GM19463 (cell line): ENCODE measurements around the gene PTPN1.
A peak's percentile ranks its signal among the peaks of the same experiment; 100 is the strongest.

Experiments used
- ATAC-seq: cut with Tn5 transposase; IDR thresholded peaks from one replicate; pipeline ENCODE4 v1.9.1; 2021; ENCODE audit warnings: mild to moderate bottlenecking, moderate library complexity; ENCODE audit not compliant: unreplicated experiment

Gene PTPN1

DNA sequence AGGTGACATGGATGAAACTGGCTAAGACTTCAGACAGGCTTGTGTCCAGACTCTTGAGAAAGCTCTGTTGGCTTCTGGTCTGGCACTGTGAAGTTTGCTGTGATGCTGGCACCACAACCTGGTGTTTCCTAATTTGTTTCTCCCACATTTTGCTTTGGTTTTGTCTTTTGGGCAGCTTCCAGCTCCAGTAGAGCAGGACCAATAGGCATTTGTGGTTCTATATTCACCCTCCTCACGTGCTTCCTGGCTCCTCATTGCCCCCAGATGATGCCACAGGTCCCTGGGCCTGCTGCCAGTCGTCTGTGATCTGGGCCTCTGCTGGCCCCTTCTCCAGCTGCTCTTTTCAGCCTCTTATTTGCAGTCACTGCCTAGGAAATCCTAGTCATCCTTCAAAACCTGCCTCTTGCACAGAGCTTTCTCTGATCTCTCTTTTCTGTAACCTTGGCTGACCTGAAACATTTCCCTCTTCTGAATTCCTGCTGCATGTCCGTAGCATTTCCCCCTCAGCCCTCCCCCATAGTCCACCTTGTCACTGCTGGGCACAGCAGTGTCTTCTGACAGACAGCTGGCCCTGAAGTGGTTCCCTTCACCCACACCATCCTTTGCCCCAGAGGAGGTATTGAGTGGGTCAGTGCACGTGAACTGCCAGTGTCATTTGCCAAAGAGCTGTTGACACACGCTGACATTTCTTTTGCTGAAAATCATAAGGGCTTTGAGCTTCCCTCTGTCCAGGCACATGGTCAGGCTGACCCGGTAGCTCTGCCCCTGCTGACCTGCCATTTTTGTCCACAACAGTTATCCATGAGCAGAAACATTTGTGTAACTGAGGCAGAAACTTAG, 63.0 kb downstream of the PTPN1 start:
- no peak for ATAC-seq

DNA sequence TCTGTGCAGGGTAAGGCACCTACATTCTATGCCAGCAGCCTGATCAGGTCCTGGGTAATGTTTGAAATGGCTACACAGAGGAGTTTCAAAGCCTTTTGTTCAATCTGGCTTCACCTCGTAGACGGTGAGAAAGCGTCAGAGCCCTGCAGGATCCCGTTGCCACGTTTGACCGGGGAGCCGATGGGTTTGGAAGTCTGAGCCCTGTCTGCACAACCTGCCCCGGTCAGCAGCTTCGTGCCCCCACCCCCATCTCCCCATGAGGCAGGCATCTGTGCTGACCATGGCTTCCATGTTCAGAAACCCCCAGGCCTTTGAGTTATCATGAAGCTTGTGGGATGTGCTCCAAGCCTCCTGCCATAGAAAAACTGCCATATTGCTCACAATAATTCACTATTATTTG, 63.9 kb downstream of the PTPN1 start:
- no peak for ATAC-seq

DNA sequence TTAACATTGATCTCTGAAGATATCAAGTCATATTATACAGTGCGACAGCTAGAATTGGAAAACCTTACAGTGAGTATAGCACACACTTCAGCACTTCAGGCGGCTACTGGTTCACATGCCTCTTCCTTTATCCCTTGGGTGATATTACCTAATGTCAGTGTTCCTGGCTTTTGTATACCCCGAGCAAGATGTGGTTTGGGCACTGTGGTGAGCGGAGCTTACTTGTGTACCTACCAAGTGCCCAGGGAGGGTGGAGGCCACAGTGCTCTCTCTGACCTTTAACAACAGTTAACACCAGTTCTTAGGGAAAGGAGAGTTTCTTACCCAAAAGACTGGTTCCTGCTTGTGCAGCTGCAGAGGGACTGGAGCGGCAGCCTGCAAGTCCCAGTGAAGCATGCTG, 64.4 kb downstream of the PTPN1 start:
- no peak for ATAC-seq

GRCh38 chr20:50575865-50576720, 65.9 kb downstream of the PTPN1 start:
- peak; percentile 51 for ATAC-seq

DNA sequence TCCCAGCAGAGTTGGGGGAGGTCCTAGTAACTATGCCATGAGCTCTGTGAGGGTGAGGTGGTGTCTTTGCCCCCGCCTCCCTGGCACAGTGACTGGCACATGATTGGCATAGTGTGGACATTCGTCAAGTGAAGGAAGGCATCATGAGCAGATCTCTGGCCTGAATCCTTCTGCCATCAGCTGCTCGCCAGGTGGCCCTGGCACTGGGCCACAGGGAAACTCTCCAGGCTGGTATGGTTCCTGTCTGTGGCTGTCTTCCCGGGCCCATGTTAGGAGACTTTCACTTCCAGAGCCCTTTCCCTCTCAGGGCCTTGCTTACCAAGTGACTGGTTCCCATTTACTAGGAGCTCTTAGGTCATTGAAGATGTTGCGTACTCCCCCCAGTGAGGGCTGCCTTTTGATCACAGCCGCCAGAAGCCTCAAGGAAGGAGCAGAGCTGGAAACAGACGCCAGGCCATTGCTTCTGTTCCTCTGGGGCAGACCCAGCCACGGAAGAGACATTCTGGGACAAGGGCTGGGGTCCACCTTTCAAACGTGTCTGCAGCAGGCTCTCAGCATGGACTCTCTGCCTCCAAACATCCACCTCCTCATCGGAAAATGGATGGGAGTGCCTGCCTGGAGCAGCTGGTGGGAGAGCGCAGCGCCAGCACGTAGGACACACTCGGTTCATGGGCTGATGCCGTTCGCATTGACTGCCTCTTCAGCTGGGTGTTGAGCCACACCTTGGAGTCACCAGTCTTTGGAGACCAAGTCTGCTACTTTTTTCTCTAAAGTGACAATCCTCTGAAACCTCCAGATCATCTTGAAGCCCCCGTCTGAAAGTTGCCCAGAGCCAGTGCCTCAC, 67.2 kb downstream of the PTPN1 start:
- no peak for ATAC-seq

DNA sequence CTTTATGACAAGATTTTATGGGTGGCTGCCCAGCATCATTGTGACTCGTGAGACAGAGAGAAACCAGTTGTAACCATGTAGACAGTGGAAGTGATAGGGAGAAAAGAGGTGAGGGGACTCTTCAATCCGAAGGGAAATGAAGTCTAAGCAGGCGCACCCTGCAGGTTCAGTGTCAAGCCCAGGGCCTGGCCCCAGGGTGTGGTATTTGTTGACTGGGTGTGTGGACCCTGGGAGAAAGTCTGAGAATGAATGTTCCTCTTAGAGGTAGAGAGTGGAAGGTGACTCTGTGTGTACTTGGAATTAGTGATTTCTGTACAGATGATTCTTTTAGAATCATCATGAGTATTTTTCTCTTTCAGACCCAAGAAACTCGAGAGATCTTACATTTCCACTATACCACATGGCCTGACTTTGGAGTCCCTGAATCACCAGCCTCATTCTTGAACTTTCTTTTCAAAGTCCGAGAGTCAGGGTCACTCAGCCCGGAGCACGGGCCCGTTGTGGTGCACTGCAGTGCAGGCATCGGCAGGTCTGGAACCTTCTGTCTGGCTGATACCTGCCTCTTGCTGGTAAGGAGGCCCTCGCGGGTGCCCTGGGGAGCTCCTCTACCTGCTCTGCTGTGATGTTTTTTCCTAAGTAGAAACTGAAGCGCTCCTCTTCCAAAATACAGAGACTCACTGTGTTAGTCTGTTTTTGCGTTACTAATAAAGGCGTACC, 68.0 kb downstream of the PTPN1 start:
- no peak for ATAC-seq

DNA sequence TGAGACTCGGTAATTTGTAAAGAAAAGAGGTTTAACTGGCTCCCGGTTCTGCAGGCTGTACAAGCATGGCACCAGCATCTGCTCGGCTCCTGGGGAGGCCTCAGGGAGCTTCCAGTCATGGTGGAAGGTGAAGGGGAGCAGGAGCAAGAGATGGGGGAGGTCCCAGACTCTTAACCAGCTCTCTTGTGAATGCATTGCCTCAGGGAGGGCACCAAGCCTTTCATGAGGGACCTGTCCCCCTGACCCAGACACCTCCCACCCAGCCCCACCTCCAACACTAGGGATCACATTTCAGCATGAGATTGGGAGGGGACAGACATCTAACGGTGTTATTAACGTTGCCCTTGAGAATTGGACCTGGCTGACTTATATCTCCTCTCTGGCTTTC, 68.6 kb downstream of the PTPN1 start:
- no peak for ATAC-seq

DNA sequence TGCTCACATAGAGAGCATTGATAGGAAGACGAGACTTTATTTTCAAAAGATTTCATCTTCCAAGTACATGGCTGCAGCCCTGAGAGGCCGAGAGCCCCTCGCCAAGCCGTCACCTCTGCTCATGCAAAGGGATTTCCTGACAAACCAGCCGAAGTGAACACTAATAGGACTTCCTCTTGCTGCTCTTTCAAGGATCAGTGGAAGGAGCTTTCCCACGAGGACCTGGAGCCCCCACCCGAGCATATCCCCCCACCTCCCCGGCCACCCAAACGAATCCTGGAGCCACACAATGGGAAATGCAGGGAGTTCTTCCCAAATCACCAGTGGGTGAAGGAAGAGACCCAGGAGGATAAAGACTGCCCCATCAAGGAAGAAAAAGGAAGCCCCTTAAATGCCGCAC, 69.3 kb downstream of the PTPN1 start:
- no peak for ATAC-seq

GRCh38 chr20:50580016-50580747, 70.0 kb downstream of the PTPN1 start:
- ATAC-seq, result no peak

- ATAC-seq, result no peak
These were observed 70.8 kb downstream of the PTPN1 start for GRCh38 chr20:50580842-50581544.

DNA sequence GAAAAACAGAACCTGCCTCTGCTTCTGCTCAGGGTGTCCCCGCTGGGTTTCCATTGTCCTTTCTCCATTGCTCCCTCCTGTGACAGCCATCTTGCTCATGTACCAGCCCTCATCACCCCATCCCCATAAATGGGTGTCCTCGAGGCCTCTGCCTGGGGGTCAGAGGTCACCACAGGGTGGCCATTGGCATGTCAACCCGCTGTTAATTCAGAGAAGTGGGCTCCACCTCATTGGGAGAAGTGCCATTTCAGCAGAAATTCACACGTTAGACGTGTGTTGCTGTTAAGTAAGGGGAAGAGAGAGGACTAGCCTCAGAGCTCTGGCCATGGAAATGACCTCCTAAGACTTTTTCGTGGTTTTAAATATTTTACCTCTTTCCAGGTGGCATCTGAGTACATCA, 71.9 kb downstream of the PTPN1 start:
- ATAC-seq, result no peak

DNA sequence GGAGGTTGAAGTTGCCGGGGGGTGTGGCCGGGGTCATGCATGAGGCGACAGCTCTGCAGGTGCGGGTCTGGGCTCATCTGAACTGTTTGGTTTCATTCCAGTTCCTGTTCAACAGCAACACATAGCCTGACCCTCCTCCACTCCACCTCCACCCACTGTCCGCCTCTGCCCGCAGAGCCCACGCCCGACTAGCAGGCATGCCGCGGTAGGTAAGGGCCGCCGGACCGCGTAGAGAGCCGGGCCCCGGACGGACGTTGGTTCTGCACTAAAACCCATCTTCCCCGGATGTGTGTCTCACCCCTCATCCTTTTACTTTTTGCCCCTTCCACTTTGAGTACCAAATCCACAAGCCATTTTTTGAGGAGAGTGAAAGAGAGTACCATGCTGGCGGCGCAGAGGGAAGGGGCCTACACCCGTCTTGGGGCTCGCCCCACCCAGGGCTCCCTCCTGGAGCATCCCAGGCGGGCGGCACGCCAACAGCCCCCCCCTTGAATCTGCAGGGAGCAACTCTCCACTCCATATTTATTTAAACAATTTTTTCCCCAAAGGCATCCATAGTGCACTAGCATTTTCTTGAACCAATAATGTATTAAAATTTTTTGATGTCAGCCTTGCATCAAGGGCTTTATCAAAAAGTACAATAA, 72.5 kb downstream of the PTPN1 start:
- ATAC-seq, result no peak

- ATAC-seq, result no peak
These were observed 73.4 kb downstream of the PTPN1 start for GRCh38 chr20:50583442-50584150.

DNA sequence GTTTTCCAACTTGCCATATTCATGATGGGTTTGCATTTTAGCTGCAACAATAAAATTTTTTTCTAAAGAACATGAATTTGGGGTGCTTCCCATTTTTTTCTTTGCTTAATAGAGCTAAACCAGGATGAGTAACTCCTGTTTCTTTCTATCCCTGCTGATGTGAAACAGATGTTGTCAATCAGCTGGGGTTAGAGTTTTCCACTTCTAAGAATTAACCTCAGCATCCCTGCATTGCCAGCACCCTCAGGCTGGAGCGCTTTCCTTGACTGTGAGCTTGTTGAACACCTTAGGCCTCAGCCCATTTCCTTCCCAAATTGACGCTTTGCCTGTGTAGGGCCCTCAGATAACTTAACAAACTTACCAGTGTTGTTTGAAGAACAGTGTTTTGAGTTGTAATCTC, 74.5 kb downstream of the PTPN1 start:
- ATAC-seq, result no peak

- ATAC-seq, result no peak
These were observed 75.0 kb downstream of the PTPN1 start for GRCh38 chr20:50585214-50585613.

GRCh38 chr20:50585678-50586077, 75.5 kb downstream of the PTPN1 start:
- ATAC-seq, result no peak

GRCh38 chr20:50586531-50587232, 76.5 kb downstream of the PTPN1 start:
- no peak for ATAC-seq
